IMR-90 (cell line): ENCODE measurements around the gene PCIF1.

Experiments
- CHD1 ChIP-seq: IDR thresholded peaks from 2 replicates; pipeline ENCODE4 v1.6.1; 2012; ENCODE audit warnings: low read depth, low read length, improper control_type of control experiment
- CTCF ChIP-seq: conservative IDR thresholded peaks from 2 replicates; pipeline ENCODE4 v1.5.1; 2012; ENCODE audit warnings: mild to moderate bottlenecking, low read depth, low read length, improper control_type of control experiment
- RFX5 ChIP-seq: IDR thresholded peaks from 2 replicates; pipeline ENCODE4 v1.8.0; 2012; ENCODE audit warnings: low read depth, mild to moderate bottlenecking, low read length, moderate library complexity
- SMC3 ChIP-seq: fragments of 150-350 bp; IDR thresholded peaks from 2 replicates; pipeline ENCODE4 v1.6.1; 2016; ENCODE audit warnings: low read depth, mild to moderate bottlenecking, antibody characterized with exemption, low read length, moderate library complexity

DNA sequence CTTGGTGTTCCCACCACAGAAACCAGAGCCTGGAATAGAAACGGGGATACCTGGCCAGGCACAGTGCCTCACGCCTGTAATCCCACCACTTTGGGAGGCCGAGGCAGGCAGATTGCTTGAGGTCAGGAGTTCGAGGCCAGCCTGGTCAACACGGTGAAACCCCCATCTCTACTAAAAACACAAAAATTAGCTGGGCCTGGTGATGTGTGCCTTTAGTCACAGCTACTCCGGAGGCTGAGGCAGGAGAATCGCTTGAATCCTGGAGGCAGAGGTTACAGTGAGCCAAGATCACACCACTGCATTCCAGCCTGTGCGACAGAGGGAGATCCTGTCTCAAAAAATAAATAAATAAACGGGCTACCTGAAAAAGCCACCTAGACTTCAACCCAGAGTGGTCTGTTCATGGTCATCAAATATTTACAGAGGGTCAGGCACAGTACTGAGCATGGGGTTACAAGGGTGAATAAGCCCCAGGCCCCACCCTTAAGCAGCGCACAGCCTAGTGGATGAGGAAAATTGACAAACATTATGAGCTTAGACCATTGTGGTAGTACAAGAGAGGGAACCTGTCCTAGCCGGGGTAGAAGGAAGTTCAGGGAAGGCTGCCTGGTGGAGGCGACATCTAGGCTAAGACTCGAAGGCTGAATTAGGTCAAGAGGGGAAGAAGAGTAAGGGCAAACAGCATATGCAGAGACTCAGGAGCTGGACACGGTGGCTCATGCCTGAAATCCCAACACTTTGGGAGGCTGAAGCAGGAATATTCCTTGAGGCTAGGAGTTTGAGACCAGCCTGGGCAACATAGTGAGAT is 7.2 kb upstream of the PCIF1 start:
- TF ChIP-seq CHD1 (no peak), CTCF (no peak), RFX5 (no peak), SMC3 (no peak)
